Measurements from ENCODE around the gene ULK4.

DNA sequence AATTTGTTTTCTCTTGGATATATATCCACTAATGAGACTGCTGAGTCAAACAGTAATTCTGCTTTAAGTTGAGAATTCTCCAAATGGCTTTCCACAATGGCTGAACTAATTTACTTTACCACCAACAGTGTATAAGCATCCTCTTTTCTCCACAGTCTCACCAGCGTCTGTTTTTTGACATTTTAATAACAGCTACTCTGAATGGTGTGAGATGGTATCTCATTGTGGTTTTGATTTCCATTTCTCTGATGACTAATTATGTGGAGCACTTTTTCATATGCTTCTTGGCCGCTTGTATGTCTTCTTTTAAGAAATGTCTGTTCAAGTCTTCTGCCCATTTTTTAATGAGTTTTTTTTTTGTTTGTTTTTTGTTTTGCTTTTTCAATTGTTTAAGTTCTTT is 556.4 kb downstream of the ULK4 start:
- TF ChIP-seq MXI1 (IDR thresholded peaks at IDR 0.05; ENCODE audit: borderline replicate concordance, low read depth, low read length) (no peak), CTCF (conservative IDR thresholded peaks at IDR 0.05; ENCODE audit: low read depth, low read length) (no peak), CEBPB (IDR thresholded peaks at IDR 0.05; ENCODE audit: low read depth, low read length) (no peak), POLR2A (IDR thresholded peaks at IDR 0.05; ENCODE audit: low read depth, low read length) (no peak), RAD21 (IDR thresholded peaks at IDR 0.05; ENCODE audit: low read length) (no peak), CHD1 (IDR thresholded peaks at IDR 0.05; ENCODE audit: low read depth, low read length) (no peak), FOS (IDR thresholded peaks at IDR 0.05; ENCODE audit: low read depth, low read length) (no peak), BHLHE40 (IDR thresholded peaks at IDR 0.05; ENCODE audit: low read depth, low read length) (no peak), SMC3 (IDR thresholded peaks at IDR 0.05; ENCODE audit: low read depth, low read length) (no peak)
